ENCODE results near the gene ABHD10. TPM values are rescaled to one million over a fixed set of nuclear protein-coding genes. Genes with fewer than 3 reads are reported as not detected.

Gene ABHD10
- total and polyA plus RNA-seq, 2 experiments from 2014 or later: 25.6 to 36.2 TPM

DNA sequence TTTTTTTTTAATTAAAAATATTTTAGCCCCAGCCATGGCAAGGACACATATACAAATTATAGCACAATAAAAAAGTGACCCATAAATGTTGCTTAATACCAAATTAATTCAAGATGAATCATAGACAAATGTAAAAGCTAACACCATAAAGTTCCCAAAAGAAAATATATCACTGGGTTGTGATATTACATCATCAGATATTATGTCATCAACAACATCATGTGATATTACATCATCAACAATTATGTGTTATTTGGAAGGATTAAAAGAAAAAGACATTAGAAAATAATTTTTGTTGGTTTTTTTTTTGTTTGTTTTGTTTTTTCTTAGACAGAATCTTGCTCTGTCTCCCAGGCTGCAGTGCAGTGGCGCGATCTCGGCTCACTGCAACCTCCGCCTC lies 34.5 kb upstream of the ABHD10 start:
- Histone ChIP-seq H3K9me3 (ENCODE audit: low read depth) (no peaks in the 10 kb centered on the region), H2AFZ (no peak overlapping the region), H3K27me3 (no peaks in the 10 kb centered on the region), H3K27ac (no peak overlapping the region), H3K36me3 (replicated peaks; ENCODE audit: insufficient read depth, low read depth) (no peaks in the 10 kb centered on the region), H3K79me2 (no peaks in the 10 kb centered on the region), H3K9me2 (replicated peaks; ENCODE audit: insufficient read depth) (no peaks in the 10 kb centered on the region), H3K4me1 (ENCODE audit: insufficient read depth) (no peaks in the 10 kb centered on the region), H4K20me1 (ENCODE audit: insufficient read depth, poor library complexity, severe bottlenecking) (no peaks in the 10 kb centered on the region), H3K4me2 (no peak overlapping the region), H3K4me3 (no peak overlapping the region)
- DNase-seq (ENCODE audit: low spot score): no peak
- 97% methylated on average over 4 of the region's 4 CpGs for WGBS (ENCODE audit: low lambda C conversion rate, missing lambda C conversion rate)
- no peak for TF ChIP-seq EZH2 (IDR thresholded peaks at IDR 0.05; ENCODE audit: borderline replicate concordance)
- TF ChIP-seq EZH2phosphoT487 (IDR thresholded peaks at IDR 0.05; ENCODE audit: low read depth, severe bottlenecking, unreplicated experiment): no peak
- TF ChIP-seq CTCF (IDR thresholded peaks at IDR 0.05; ENCODE audit: poor library complexity): no peak

- Histone ChIP-seq H2AFZ (no peak overlapping the region), H3K4me3 (no peak overlapping the region), H3K4me2 (no peak overlapping the region), H4K20me1 (ENCODE audit: insufficient read depth, poor library complexity, severe bottlenecking) (no peaks in the 10 kb centered on the region), H3K36me3 (replicated peaks; ENCODE audit: insufficient read depth, low read depth) (no peaks in the 10 kb centered on the region), H3K27ac (no peak overlapping the region), H3K79me2 (no peaks in the 10 kb centered on the region), H3K27me3 (no peaks in the 10 kb centered on the region), H3K9me3 (ENCODE audit: low read depth) (no peaks in the 10 kb centered on the region), H3K9me2 (replicated peaks; ENCODE audit: insufficient read depth) (no peaks in the 10 kb centered on the region), H3K4me1 (ENCODE audit: insufficient read depth) (no peaks in the 10 kb centered on the region)
- DNase-seq (ENCODE audit: low spot score): no peak
- TF ChIP-seq CTCF (IDR thresholded peaks at IDR 0.05; ENCODE audit: poor library complexity) (no peak), EZH2phosphoT487 (IDR thresholded peaks at IDR 0.05; ENCODE audit: low read depth, severe bottlenecking, unreplicated experiment) (no peak), EZH2 (IDR thresholded peaks at IDR 0.05; ENCODE audit: borderline replicate concordance) (no peak)
- 67% methylated on average over 1 of the region's 1 CpG for WGBS (ENCODE audit: low lambda C conversion rate, missing lambda C conversion rate)
These were observed 31.6 kb upstream of the ABHD10 start for GRCh38 chr3:111947231-111947630.

DNA sequence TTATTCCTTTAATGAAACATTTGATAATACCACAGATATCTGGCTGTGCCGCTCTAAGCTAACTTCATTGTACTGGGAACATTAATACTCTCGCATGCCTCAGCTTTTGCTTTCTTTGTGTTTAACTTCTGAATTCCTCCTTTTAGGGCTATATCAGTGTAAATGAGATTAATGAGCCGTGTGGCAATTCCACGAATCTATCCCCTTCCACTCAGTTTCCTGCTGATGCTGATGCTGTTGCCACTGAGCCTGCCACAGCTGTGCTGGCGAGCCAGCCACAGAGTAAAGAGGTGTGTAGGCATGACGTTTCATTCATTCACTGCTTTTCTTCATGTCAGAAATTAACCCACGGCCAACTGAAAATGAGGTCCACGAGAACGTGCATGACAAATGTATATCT lies 30.0 kb upstream of the ABHD10 start:
- 95% methylated on average over 9 of the region's 9 CpGs for WGBS (ENCODE audit: low lambda C conversion rate, missing lambda C conversion rate)
- H3K4me1 ChIP-seq (ENCODE audit: insufficient read depth): no peaks in the 10 kb centered on the region
- no peaks in the 10 kb centered on the region for H3K9me2 ChIP-seq (replicated peaks; ENCODE audit: insufficient read depth)
- no peak overlapping the region for H3K4me3 ChIP-seq
- no peak overlapping the region for H2AFZ ChIP-seq
- no peaks in the 10 kb centered on the region for H3K36me3 ChIP-seq (replicated peaks; ENCODE audit: insufficient read depth, low read depth)
- H3K9me3 ChIP-seq (ENCODE audit: low read depth): no peaks in the 10 kb centered on the region
- DNase-seq (ENCODE audit: low spot score): no peak
- no peaks in the 10 kb centered on the region for H3K27me3 ChIP-seq
- no peak overlapping the region for H3K4me2 ChIP-seq
- no peaks in the 10 kb centered on the region for H4K20me1 ChIP-seq (ENCODE audit: insufficient read depth, poor library complexity, severe bottlenecking)
- TF ChIP-seq EZH2 (IDR thresholded peaks at IDR 0.05; ENCODE audit: borderline replicate concordance) (no peak), CTCF (IDR thresholded peaks at IDR 0.05; ENCODE audit: poor library complexity) (no peak), EZH2phosphoT487 (IDR thresholded peaks at IDR 0.05; ENCODE audit: low read depth, severe bottlenecking, unreplicated experiment) (no peak)
- H3K79me2 ChIP-seq: no peaks in the 10 kb centered on the region
- no peak overlapping the region for H3K27ac ChIP-seq

DNA sequence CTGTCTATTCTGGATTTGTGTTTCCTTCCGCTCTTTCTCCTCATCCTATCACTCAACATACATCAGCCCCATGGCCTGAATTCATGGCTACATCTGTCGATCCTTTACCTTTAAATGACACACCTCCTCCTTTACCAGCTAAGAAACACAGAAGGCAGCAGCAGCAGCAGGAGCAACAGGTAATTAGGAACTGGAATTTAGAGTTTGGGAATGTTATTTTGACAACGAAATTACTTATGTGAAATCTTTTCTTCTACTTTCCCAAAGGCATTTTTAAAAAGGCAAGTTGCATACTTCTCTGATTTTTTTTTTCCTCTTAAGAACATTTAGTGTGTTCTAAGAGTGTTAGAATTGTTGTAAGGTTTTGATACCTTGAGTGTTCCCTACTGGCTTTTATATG lies 29.1 kb upstream of the ABHD10 start:
- no peaks in the 10 kb centered on the region for H3K79me2 ChIP-seq
- no peaks in the 10 kb centered on the region for H3K36me3 ChIP-seq (replicated peaks; ENCODE audit: insufficient read depth, low read depth)
- no peak for DNase-seq (ENCODE audit: low spot score)
- no peaks in the 10 kb centered on the region for H3K9me2 ChIP-seq (replicated peaks; ENCODE audit: insufficient read depth)
- H3K9me3 ChIP-seq (ENCODE audit: low read depth): no peaks in the 10 kb centered on the region
- H3K4me3 ChIP-seq: no peak overlapping the region
- H3K27me3 ChIP-seq: no peaks in the 10 kb centered on the region
- no peak overlapping the region for H2AFZ ChIP-seq
- WGBS (ENCODE audit: low lambda C conversion rate, missing lambda C conversion rate): 87% methylated on average over 3 of the region's 3 CpGs
- no peak overlapping the region for H3K4me2 ChIP-seq
- TF ChIP-seq EZH2 (IDR thresholded peaks at IDR 0.05; ENCODE audit: borderline replicate concordance) (no peak), CTCF (IDR thresholded peaks at IDR 0.05; ENCODE audit: poor library complexity) (no peak), EZH2phosphoT487 (IDR thresholded peaks at IDR 0.05; ENCODE audit: low read depth, severe bottlenecking, unreplicated experiment) (no peak)
- no peaks in the 10 kb centered on the region for H4K20me1 ChIP-seq (ENCODE audit: insufficient read depth, poor library complexity, severe bottlenecking)
- H3K4me1 ChIP-seq (ENCODE audit: insufficient read depth): no peaks in the 10 kb centered on the region
- no peak overlapping the region for H3K27ac ChIP-seq

Data from hepatocyte (in vitro differentiated cells).